ENCODE results near the gene PIGK.

The PIGK gene

GRCh38 chr1:77089756-77090155, 129.5 kb downstream of the PIGK start:
- DNase-seq = no peak

- DNase-seq = no peak
Measured at GRCh38 chr1:77085109-77085508, 134.1 kb downstream of the PIGK start.

- no peak for DNase-seq
Measured at GRCh38 chr1:77084457-77084856, 134.8 kb downstream of the PIGK start.

- DNase-seq = no peak
Measured at GRCh38 chr1:77081834-77082233, 137.4 kb downstream of the PIGK start.

GRCh38 chr1:77076759-77077158, 142.5 kb downstream of the PIGK start:
- no peak for DNase-seq

- no peak for DNase-seq
Measured at GRCh38 chr1:77068013-77068412, 151.2 kb downstream of the PIGK start.

GRCh38 chr1:77065693-77066342, 153.4 kb downstream of the PIGK start:
- no peak for DNase-seq

GRCh38 chr1:77064246-77064645, 155.0 kb downstream of the PIGK start:
- DNase-seq = no peak

GRCh38 chr1:77063118-77063517, 156.1 kb downstream of the PIGK start:
- DNase-seq = no peak

- no peak for DNase-seq
Measured at GRCh38 chr1:77061162-77061561, 158.1 kb downstream of the PIGK start.

- DNase-seq = no peak
Measured at GRCh38 chr1:77060000-77060399, 159.2 kb downstream of the PIGK start.

- no peak for DNase-seq
Measured at GRCh38 chr1:77057994-77058585, 161.1 kb downstream of the PIGK start.

- DNase-seq = no peak
Measured at GRCh38 chr1:77056525-77056924, 162.7 kb downstream of the PIGK start.

- DNase-seq = peak in 1 of 2 experiments; percentile 44
Measured at GRCh38 chr1:77051425-77051824, 167.8 kb downstream of the PIGK start.

GRCh38 chr1:77048615-77049005, 170.6 kb downstream of the PIGK start:
- DNase-seq = no peak

GRCh38 chr1:77047978-77048614, 171.1 kb downstream of the PIGK start:
- DNase-seq = no peak

- DNase-seq = no peak
Measured at GRCh38 chr1:77047575-77047974, 171.7 kb downstream of the PIGK start.

GRCh38 chr1:77044133-77044849, 174.9 kb downstream of the PIGK start:
- DNase-seq = no peak

- DNase-seq = no peak
Measured at GRCh38 chr1:77040826-77041225, 178.4 kb downstream of the PIGK start.

GRCh38 chr1:77039739-77040138, 179.5 kb downstream of the PIGK start:
- peak in 1 of 2 experiments; percentile 71 for DNase-seq

- DNase-seq = peak in 1 of 2 experiments; percentile 48
Measured at GRCh38 chr1:77039111-77039510, 180.1 kb downstream of the PIGK start.

Data from NCI-H446 (cell line).